ENCODE results near the gene NEK6. TPM values are rescaled to one million over a fixed set of nuclear protein-coding genes. Genes with fewer than 3 reads are reported as not detected.

NEK6 gene
- total and polyA plus RNA-seq, 2 of the 8 experiments (the other 6 are each of a cell fraction or from before 2014, with no cell fraction given), result 17.7 to 19.7 TPM

DNA sequence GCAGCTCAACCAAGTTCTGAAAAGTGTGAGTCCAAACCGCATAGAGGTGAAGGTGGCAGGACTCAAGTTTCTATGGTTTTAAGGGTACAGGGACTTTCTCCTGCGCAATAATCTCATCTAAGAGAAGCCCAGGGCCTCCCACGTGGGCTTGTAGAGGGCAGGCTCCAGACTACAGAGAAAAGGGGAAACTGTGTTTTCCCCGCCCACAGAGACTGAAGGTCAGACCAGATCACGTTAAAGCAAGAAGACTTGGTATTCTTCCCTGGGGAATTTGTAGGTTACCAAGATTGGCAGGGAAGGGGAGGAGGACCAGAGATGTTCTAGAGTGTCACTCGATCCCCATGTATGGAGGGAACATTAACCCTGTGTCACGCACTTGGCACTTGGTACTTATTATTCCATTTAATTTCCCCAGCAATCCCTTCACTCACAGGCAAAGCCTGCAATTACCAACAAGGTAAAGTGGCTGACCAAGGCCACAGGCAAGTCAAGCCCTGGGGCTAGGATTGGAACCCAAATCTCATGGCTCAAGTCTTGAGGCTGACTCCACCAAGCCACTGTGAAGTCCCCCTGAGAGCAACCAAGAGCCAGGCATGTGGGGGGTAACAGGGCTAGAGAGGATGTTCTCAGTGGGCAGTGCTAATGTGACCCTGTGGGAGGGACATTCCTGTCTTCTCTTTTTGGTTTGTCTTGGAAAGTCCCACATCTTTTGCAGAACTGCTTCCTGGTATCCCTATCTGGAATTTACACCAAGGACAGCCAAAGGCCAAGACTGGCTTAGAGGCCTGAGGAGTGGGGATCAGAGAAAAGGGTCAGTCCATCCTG lies 18.3 kb upstream of the NEK6 start:
- ChIA-PET POLR2A (ENCODE audit: partially characterized antibody) (no interaction called here), CTCF (ENCODE audit: partially characterized antibody) (interaction anchor here (0.6 to 0.9 kb wide), 4 partner anchors 15 to 199 kb away, joined by 3 to 5 read pairs (median 3); no protein-coding TSS in a partner anchor)
- Histone ChIP-seq H2BK15ac (ENCODE audit: low read length) (no peak overlapping the region), H3K23ac (ENCODE audit: insufficient read length) (no peak overlapping the region), H4K91ac (replicated peaks; ENCODE audit: insufficient read length, low read length) (no peak overlapping the region), H2AFZ (ENCODE audit: low read length) (no peak overlapping the region), H3K4me2 (ENCODE audit: insufficient read depth in 1 of 2, low read depth in 2 of 2, low read length in 2 of 2) (no peak overlapping the region), H3K56ac (replicated peaks; ENCODE audit: insufficient read length, low read depth, low read length) (no peak overlapping the region), H2BK120ac (replicated peaks; ENCODE audit: low read depth, low read length) (no peak overlapping the region), H2BK20ac (ENCODE audit: low read length) (no peak overlapping the region), H3K18ac (ENCODE audit: extremely low read depth, low read length) (no peak overlapping the region), H2BK12ac (ENCODE audit: low read depth, low read length) (no peak overlapping the region), H4K8ac (ENCODE audit: extremely low read depth, insufficient read depth, low read length) (no peak overlapping the region), H3K9me3 (ENCODE audit: insufficient read depth in 2 of 2, low read depth in 1 of 2, low read length in 1 of 2) (no peaks in the 10 kb centered on the region), H3K79me1 (ENCODE audit: low read depth, low read length) (no peaks in the 10 kb centered on the region), H3K4me1 (replicated peaks in 1 of 4; ENCODE audit: control insufficient read depth in 3 of 4, insufficient read depth in 4 of 4, low read length in 3 of 4) (peaks cover 0 to 12% (median 6%) of the 10 kb centered on the region in 4 experiments), H3K9ac (replicated peaks in 1 of 4; ENCODE audit: extremely low read depth in 1 of 4, low read depth in 3 of 4, low read length in 3 of 4) (no peak overlapping the region), H4K5ac (ENCODE audit: insufficient read length, low read depth, low read length) (no peak overlapping the region), H3K27ac (ENCODE audit: low read depth, low read length) (no peak overlapping the region), H3K23me2 (ENCODE audit: low read depth, low read length) (no peaks in the 10 kb centered on the region), H2BK5ac (ENCODE audit: low read depth, low read length) (no peak overlapping the region), H3K79me2 (ENCODE audit: control insufficient read depth in 1 of 2, insufficient read depth in 2 of 2, low read length in 2 of 2) (no peaks in the 10 kb centered on the region), H3K4ac (replicated peaks; ENCODE audit: insufficient read length, low read depth, low read length) (no peak overlapping the region), H3K14ac (ENCODE audit: insufficient read length) (no peak overlapping the region), H4K20me1 (replicated peaks in 1 of 2; ENCODE audit: control insufficient read depth in 1 of 2, insufficient read depth in 2 of 2, low read length in 2 of 2) (no peaks in the 10 kb centered on the region), H2AK5ac (ENCODE audit: low read depth, low read length) (no peak overlapping the region), H3K4me3 (ENCODE audit: extremely low read depth in 1 of 4, insufficient read depth in 2 of 4, low read depth in 3 of 4, low read length in 4 of 4) (no peak overlapping the region), H3K36me3 (ENCODE audit: control insufficient read depth in 2 of 4, insufficient read depth in 4 of 4, low read length in 3 of 4) (no peaks in the 10 kb centered on the region), H3K27me3 (replicated peaks in 1 of 4; ENCODE audit: control insufficient read depth in 3 of 4, extremely low read depth in 1 of 4, insufficient read depth in 3 of 4, low read length in 3 of 4) (no peaks in the 10 kb centered on the region)
- 87% methylated on average over 7 of the region's 7 CpGs; no CpG with 5 or more reads in 1 of the 2 experiments for WGBS, 2 experiments (ENCODE audit: extremely low coverage in 1 of 2, insufficient coverage in 1 of 2, insufficient read length in 1 of 2, insufficient replicate concordance in 2 of 2, low coverage in 1 of 2, low lambda C conversion rate in 2 of 2, missing lambda C conversion rate in 1 of 2)
- DNase-seq (ENCODE audit: low read depth in 1 of 2, low spot score in 2 of 2) (no peak), FAIRE-seq (no peak)
- no peak for TF ChIP-seq ASH2L (IDR thresholded peaks at IDR 0.05; ENCODE audit: low read length)
- TF ChIP-seq POLR2AphosphoS5 (IDR thresholded peaks at IDR 0.05; ENCODE audit: low read depth, low read length), result no peak
- no peak for TF ChIP-seq KDM1A (IDR thresholded peaks at IDR 0.05; ENCODE audit: borderline replicate concordance, low read length)
- no peak for TF ChIP-seq JUND (IDR thresholded peaks at IDR 0.05; ENCODE audit: low read length)
- TF ChIP-seq SIRT6 (IDR thresholded peaks at IDR 0.05; ENCODE audit: low read length), result no peak
- TF ChIP-seq RNF2 (IDR thresholded peaks at IDR 0.05; ENCODE audit: borderline replicate concordance, low read depth, low read length, missing control alignments, poor library complexity, severe bottlenecking), result no peak
- TF ChIP-seq JUN (IDR thresholded peaks at IDR 0.05; ENCODE audit: low read depth, low read length), result no peak
- TF ChIP-seq GTF2F1 (IDR thresholded peaks at IDR 0.05; ENCODE audit: borderline replicate concordance, low read depth, low read length), result no peak
- TF ChIP-seq CEBPB (IDR thresholded peaks at IDR 0.05; ENCODE audit: low read depth, low read length), result no peak

All from H1 (cell line).